Stimulated activated CD4-positive, alpha-beta T cell treated with anti-CD3 and anti-CD28 coated beads, Interleukin-4, amount 100 ng/mL, for 24 hours (primary cell): Measurements from ENCODE around the gene SCAND1.
"Not testable (repeated sequence)": the region's sequence is repeated elsewhere in the genome, so short reads cannot be mapped to it uniquely, and the experiment has no call there.

Experiments used
- DNase-seq: peaks from one replicate; pipeline ENCODE4 v3.0.0-alpha.2; 2020

Gene SCAND1

DNA sequence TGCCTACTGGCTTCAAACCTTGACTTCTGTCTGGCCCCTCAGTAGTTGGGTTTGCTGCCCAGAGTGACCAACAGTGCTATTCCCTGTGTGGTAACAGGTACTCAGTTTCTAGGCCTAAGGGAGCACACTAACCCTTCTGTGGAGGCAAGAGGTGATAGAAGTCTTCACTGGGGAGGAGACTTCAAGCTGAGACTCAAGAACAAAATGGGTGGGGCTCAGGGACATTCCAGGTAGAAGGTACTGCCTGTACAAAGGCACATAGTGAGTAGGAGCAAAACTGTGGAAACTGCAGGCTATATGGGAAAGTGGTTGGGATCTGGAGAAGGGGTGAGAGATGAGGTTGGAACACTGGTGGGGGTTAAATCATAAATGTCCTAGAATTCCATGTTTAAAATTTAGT lies 2.3 kb upstream of the SCAND1 start:
- DNase-seq: no peak

- peak; percentile 30 for DNase-seq
Observed at GRCh38 chr20:35954907-35955251, 577 bp upstream of the SCAND1 start.

DNA sequence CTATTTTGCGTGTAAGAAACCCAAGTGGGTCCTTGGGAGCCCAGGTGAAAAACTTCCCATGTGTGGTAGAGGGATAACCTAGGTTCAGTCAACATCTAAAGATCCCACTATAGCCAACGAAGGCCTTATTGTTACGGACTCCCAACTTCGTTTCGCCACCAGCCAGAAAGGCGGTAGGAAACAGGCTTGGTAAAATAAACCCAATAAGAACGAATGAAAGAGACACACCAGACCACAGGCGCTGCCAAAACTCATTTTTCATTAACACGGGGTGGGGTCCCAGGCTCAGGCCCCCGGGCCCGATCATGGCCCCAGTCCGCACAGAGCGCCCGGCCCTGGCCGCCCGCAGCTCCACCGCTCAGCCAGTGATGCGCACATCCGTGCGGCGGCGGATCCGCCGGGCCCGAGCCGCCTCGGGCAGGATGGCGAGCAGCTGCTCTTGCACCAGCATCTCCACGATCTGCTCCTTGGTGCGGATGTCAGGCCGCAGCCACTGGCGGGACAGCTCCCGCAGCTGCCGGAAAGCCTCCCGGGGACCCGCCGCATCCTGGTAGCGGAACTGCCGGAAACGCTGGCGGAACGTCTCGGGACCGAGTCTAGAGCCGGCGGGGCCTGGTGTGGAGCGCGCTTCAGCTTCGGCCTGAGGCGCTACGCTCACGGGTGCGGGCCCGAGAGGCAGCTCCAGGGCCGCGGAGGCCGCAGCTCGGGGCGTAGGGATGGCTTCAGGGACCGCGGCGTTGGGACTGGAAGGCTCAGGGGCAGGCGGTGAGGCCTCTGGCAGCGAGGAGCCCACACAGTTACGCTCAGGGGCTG lies 709 bp downstream of the SCAND1 start:
- DNase-seq: peak; percentile 66

DNA sequence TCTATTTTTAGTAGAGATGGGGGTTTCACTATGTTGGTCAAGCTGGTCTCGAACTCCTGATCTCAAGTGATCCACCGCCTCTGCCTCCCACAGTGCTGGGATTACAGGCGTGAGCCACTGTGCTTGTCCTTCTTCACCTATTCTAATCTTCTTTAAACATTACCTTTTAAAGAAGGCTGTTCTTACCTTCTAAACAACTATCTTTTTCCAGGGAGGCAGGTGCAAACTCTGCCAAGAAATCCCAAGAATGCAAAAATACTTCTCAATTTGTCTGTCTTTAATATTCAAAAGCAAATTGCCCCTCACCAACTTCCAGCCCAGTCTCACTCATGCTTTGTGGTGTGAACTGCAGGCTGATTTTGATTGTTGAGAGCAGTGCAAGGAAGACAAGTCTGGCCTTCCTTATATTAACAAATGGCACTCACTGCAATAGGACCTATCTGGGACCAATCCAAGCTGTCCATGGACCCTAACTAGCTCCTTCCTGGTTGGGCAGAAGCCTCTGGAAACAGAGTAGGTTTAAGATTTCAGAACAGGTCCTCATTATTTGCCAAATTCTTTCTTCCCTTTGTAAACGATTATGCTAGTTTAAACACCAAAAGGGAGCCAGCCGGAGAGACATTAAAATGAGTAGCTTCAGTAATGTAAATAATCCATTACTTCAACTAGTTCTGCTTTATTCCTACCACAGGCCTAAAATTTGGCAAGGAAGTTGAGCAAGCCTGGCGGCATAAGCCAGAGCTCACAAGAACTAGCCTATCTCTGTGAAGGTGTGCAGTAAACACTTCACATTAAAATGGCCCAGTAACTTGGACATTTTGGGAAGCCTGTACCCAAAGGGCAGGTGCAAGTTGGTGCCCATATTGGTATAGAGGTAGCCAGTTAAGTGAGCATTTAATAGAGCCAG lies 1.6 kb downstream of the SCAND1 start:
- DNase-seq: no peak

- DNase-seq: not testable (repeated sequence)
Observed at GRCh38 chr20:35952080-35952479, 2.2 kb downstream of the SCAND1 start.

- DNase-seq: no peak
Observed at GRCh38 chr20:35950093-35950492, 4.2 kb downstream of the SCAND1 start.

- DNase-seq: no peak
Observed at GRCh38 chr20:35947907-35948306, 6.4 kb downstream of the SCAND1 start.

DNA sequence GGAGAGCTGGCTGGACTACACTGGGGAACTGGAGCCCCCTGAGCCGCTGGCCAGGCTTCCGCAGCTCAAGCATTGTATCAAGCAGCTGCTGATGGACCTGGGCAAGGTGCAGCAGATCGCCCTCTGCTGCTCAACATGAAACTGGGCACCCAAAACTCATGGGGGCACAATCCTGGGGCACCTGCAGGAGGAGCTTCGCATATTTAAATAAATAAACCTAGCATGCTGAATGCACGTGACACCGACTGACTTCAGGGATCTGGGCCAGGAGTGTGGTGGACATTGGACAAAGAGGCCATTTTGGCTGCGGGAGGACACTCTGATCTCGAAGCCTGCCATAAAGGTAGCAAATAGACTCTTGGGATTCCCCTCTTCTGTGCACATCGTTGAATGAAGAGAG lies 6.8 kb downstream of the SCAND1 start:
- DNase-seq: peak; percentile 18

- no peak for DNase-seq
Observed at GRCh38 chr20:35942243-35942642, 12.1 kb downstream of the SCAND1 start.

DNA sequence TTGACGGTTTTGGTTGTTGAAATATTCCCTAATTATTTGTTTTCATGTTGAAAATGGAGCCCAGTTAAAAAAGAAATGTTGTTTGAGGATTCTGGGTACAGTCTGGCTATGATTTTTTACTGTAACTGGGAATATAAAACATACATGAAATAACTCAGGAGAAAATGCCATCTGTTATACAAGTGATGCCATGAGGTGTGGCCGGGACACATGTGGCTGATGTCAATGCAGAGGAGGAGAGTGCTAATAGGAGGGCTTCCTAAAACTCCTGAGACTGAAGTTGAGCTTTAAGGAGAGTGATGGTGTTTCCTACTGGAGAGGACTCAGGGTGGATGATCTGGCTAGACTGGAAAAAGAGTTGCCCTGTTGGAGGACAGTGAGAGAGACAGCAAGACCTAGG lies 12.7 kb downstream of the SCAND1 start:
- no peak for DNase-seq

GRCh38 chr20:35939264-35939663 lies 15.0 kb downstream of the SCAND1 start:
- DNase-seq: no peak

DNA sequence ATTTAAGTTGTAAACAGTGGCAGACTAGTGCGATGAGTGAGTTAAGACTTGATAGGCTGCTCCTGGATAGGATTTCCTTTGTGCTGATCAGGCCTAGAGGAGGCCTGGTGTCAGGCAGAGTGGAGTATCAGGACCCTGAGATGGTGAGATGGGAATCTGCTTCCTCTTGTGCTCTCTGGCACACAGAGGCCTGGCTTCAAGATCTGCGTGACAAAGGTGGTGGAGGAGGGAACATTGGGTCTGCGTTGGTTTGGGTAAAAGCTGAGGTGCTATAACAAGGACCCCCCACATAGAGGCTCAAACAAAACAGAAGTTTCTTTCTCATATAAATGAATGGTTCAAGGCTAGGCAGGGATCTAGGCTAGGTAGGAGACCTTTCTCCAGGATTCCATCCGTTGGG lies 20.3 kb downstream of the SCAND1 start:
- no peak for DNase-seq

GRCh38 chr20:35929301-35929700 lies 25.0 kb downstream of the SCAND1 start:
- no peak for DNase-seq

GRCh38 chr20:35920523-35920922 lies 33.8 kb downstream of the SCAND1 start:
- DNase-seq: no peak

DNA sequence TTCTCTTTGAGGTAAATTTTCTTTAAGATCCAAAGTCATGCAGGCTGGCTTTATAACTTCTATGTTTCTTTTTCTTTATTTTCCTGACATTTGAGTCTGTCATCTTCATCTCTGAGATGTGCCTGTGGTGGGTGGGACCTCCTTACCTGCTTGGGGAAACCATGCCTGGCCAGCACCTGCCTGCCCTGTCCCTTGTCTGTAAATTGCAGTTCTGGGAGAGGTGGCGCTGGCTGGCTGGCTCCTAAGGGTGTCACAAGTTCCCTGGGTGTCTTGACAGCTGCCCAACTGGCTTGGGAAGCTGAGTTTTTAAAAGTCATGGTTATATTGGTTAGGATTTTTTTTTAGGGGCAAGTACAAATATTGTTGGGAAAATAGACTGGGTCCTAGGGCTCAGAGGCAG lies 36.3 kb downstream of the SCAND1 start:
- no peak for DNase-seq

DNA sequence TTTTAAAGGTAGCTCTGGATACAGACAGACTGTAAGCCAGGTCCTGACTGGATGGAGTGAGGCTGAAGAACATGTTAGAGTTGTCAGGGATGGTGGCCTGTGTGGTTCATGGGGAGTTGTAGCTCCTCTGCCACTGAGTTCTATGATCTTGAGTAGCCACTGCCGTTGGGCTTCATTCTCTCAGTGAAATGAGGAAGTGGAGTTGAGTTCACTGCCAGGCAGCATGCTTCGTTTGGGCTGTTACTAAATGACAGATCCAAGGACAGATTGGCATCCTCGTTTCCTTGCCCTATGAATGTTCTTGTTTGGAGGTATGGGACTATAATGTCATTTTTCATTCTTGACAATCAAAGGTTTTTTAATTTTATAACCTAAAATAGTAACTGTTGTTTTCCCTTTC lies 37.2 kb downstream of the SCAND1 start:
- no peak for DNase-seq

- DNase-seq: no peak
Observed at GRCh38 chr20:35912881-35913280, 41.4 kb downstream of the SCAND1 start.

DNA sequence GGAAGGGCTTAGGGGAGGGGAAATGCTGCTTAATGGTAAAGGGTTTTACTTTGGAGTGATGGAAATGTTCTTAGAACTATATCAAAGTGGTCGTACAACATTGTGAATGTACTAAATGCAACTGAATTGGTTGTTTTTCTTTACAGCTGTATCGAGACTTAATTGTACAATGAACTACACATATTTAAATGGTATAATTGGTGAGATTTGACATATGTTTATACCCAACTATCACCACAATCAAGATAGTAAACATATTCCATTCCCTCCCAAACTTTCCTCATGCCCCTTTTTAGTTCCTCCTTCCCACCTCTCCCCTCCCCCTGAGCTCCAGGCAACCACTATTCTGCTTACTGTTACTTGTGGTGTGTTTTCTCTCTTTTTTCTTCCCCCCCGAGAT lies 44.0 kb downstream of the SCAND1 start:
- no peak for DNase-seq

DNA sequence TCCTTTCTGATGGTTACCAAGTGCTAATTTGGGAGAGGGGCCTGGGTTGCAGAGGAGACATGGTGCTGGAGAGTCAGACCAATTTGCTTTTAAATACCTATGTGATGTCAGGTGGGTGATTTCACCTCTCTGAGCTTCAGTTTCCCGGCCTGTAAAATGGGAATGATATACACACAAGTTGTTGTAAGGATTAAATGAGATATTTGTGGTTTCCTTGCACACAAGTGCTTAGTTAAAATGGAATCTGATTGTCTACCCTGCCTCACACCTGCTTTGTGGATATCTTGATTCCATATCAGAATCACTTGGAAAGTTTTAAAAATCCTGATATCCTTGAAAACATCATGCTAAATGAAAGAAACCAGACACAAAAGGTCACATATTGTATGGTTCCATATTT lies 44.5 kb downstream of the SCAND1 start:
- no peak for DNase-seq

DNA sequence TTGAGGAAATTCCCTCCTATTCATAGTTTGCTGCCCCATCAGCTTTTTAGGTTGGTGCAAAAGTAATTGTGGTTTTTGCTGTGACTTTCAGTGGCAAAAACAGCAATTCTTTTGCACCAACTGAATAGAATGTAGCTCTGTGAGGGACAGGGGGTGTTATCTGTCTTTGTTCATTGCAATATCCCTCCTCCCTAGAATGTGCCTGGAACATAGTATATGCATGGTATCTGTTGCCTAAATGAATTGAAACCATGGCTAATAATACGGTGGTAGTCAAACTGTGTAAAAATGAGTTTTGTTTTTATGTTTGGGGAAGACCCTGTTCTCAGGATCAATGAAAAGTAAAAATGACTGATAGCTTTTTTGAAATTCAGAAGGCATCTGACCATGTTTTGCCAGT lies 45.1 kb downstream of the SCAND1 start:
- no peak for DNase-seq

- no peak for DNase-seq
Observed at GRCh38 chr20:35908007-35908406, 46.3 kb downstream of the SCAND1 start.

- no peak for DNase-seq
Observed at GRCh38 chr20:35907017-35907701, 47.1 kb downstream of the SCAND1 start.

GRCh38 chr20:35904982-35905663 lies 49.2 kb downstream of the SCAND1 start:
- DNase-seq: no peak
